Esophagus muscularis mucosa (tissue), 4 donors: ENCODE measurements around the gene GRID1. TPM values are rescaled to one million over a fixed set of nuclear protein-coding genes. Genes with fewer than 3 reads are reported as not detected.

Source experiments
- DNase-seq: peaks from one replicate; pipeline ENCODE4 v3.0.0-alpha.2; 2017; ENCODE audit errors: extremely low spot score
- H3K27ac ChIP-seq, 4 donors: fragments of 200-600 bp; sonication (generic); replicated peaks in 1 of 4; 1 replicate in 3 of 4; 2 replicates in 1 of 4; pipeline ENCODE4 v1.5.1; 2016 to 2019; ENCODE audit warnings: mild to moderate bottlenecking in 1 of 4
- H3K27me3 ChIP-seq, 4 donors: fragments of 200-600 bp; sonication (generic); one replicate each; pipeline versions ENCODE4 v1.5.1 to v1.6.0; 2016 to 2019
- H3K36me3 ChIP-seq, 4 donors: fragments of 200-600 bp; sonication (generic); one replicate each; pipeline ENCODE4 v1.5.1; 2016 to 2019
- H3K4me1 ChIP-seq, 4 donors: fragments of 200-600 bp; sonication (generic); one replicate each; pipeline ENCODE4 v1.5.1; 2016 to 2019
- H3K4me3 ChIP-seq, 4 donors: fragments of 200-600 bp; sonication (generic); 1 replicate in 2 of 4; 2 replicates in 2 of 4; pipeline ENCODE4 v1.5.1; 2016 to 2019; ENCODE audit warnings: mild to moderate bottlenecking in 4 of 4, moderate library complexity in 1 of 4
- H3K9me3 ChIP-seq, 4 donors: fragments of 200-600 bp; sonication (generic); 1 replicate in 3 of 4; 2 replicates in 1 of 4; pipeline ENCODE4 v1.5.1; 2016 to 2019
- CTCF ChIP-seq, 3 experiments: fragments of 200-600 bp in 2 of 3; fragments of 450-650 bp in 1 of 3; sonication (generic) in 2 of 3; IDR thresholded peaks; one replicate each; pipeline ENCODE4 v1.5.1; 2017 to 2019; ENCODE audit warnings: antibody characterized with exemption in 3 of 3, mild to moderate bottlenecking in 2 of 3, moderate library complexity in 1 of 3
- EP300 ChIP-seq: sonication (generic); formaldehyde crosslinking; IDR thresholded peaks from one replicate; pipeline ENCODE4 v1.6.1; 2017; ENCODE audit warnings: antibody characterized with exemption
- POLR2A ChIP-seq: fragments of 450-650 bp; IDR thresholded peaks from one replicate; pipeline ENCODE4 v1.6.1; 2017; ENCODE audit warnings: antibody characterized with exemption, moderate library complexity, mild to moderate bottlenecking, low read depth
- POLR2AphosphoS5 ChIP-seq, 2 donors: sonication (generic); formaldehyde crosslinking; IDR thresholded peaks; one replicate each; pipeline ENCODE4 v1.6.1; 2017; ENCODE audit warnings: antibody characterized with exemption in 2 of 2
- WGBS: methylation state at CpG from one replicate; pipeline ENCODE4 v1.1.5; 2018; 5-methylcytosine and 5-hydroxymethylcytosine counted together
- intact Hi-C: fragments of 100-400 bp; cut with DNase I; formaldehyde crosslinking; loops from one replicate; pipeline ENCODE4 v1.15.1; 2023
- total RNA-seq, 4 donors: library from RNA; depleted of rRNA; stranded (reverse); fragments of >200 nt; gene quantifications; one replicate each; pipeline versions ENCODE4 v1.1.0 to v1.2.1, GENCODE V29; 2016

Gene GRID1
- total RNA-seq, 4 donors from 2014 or later, result under 0.01 to 1.3 (median 1.1) TPM

- intact Hi-C loops, result no loop called here
- DNase-seq, result no peak
- no peak for TF ChIP-seq EP300
- TF ChIP-seq POLR2AphosphoS5 (IDR thresholded peaks at IDR 0.05), result no peak
- no peak for TF ChIP-seq POLR2A
- no peak for TF ChIP-seq CTCF (IDR thresholded peaks at IDR 0.05)
- WGBS, result 64% methylated on average over 2 of the region's 2 CpGs
- Histone ChIP-seq H3K4me3 (no peak overlapping the region), H3K36me3 (no peaks in the 10 kb centered on the region), H3K4me1 (no peaks in the 10 kb centered on the region), H3K27ac (no peak overlapping the region), H3K27me3 (peaks cover 0 to 3% (median 0%) of the 10 kb centered on the region in 4 donors), H3K9me3 (no peaks in the 10 kb centered on the region)
These were observed 711.2 kb downstream of the GRID1 start for GRCh38 chr10:85655411-85655810.

- Histone ChIP-seq H3K36me3 (no peaks in the 10 kb centered on the region), H3K27me3 (no peaks in the 10 kb centered on the region), H3K27ac (no peak overlapping the region), H3K9me3 (no peaks in the 10 kb centered on the region), H3K4me3 (no peak overlapping the region), H3K4me1 (no peaks in the 10 kb centered on the region)
- intact Hi-C loops, result no loop called here
- WGBS, result 34% methylated on average over 2 of the region's 2 CpGs
- TF ChIP-seq CTCF (IDR thresholded peaks at IDR 0.05), result no peak
- no peak for TF ChIP-seq POLR2AphosphoS5 (IDR thresholded peaks at IDR 0.05)
- no peak for TF ChIP-seq POLR2A
- TF ChIP-seq EP300, result no peak
- DNase-seq, result no peak
These were observed 715.1 kb downstream of the GRID1 start for GRCh38 chr10:85651497-85651882.

GRCh38 chr10:85650791-85651496 lies 715.7 kb downstream of the GRID1 start:
- Histone ChIP-seq H3K27me3 (no peaks in the 10 kb centered on the region), H3K9me3 (no peaks in the 10 kb centered on the region), H3K4me1 (peaks cover 0 to under 1% (median 0%) of the 10 kb centered on the region in 4 donors), H3K36me3 (no peaks in the 10 kb centered on the region), H3K27ac (no peak overlapping the region), H3K4me3 (no peak overlapping the region)
- WGBS, result 89% methylated on average over 1 of the region's 1 CpG
- no peak for DNase-seq
- TF ChIP-seq CTCF (IDR thresholded peaks at IDR 0.05) (no peak), POLR2AphosphoS5 (IDR thresholded peaks at IDR 0.05) (no peak)
- intact Hi-C loops, result no loop called here

GRCh38 chr10:85649461-85649860 lies 717.1 kb downstream of the GRID1 start:
- no peak for TF ChIP-seq EP300
- no peak for TF ChIP-seq POLR2A
- no peak for TF ChIP-seq CTCF (IDR thresholded peaks at IDR 0.05)
- TF ChIP-seq POLR2AphosphoS5 (IDR thresholded peaks at IDR 0.05), result no peak
- DNase-seq, result no peak
- intact Hi-C loops, result no loop called here
- Histone ChIP-seq H3K27ac (no peak overlapping the region), H3K4me3 (no peak overlapping the region), H3K27me3 (no peaks in the 10 kb centered on the region), H3K9me3 (no peaks in the 10 kb centered on the region), H3K4me1 (peaks cover 0 to 9% (median 0%) of the 10 kb centered on the region in 4 donors), H3K36me3 (no peaks in the 10 kb centered on the region)
- 26% methylated on average over 4 of the region's 4 CpGs for WGBS

GRCh38 chr10:85648279-85648754 lies 718.3 kb downstream of the GRID1 start:
- Histone ChIP-seq H3K4me3 (no peak overlapping the region), H3K36me3 (no peaks in the 10 kb centered on the region), H3K27me3 (no peaks in the 10 kb centered on the region), H3K27ac (peak overlapping the region in 3 of 4 donors; percentile 12 to 20 (median 14)), H3K4me1 (peaks cover 0 to 9% (median 0%) of the 10 kb centered on the region in 4 donors), H3K9me3 (no peaks in the 10 kb centered on the region)
- TF ChIP-seq POLR2AphosphoS5 (IDR thresholded peaks at IDR 0.05), result no peak
- TF ChIP-seq POLR2A, result no peak
- no peak for TF ChIP-seq CTCF (IDR thresholded peaks at IDR 0.05)
- no peak for TF ChIP-seq EP300
- intact Hi-C loops, result no loop called here
- WGBS, result 77% methylated on average over 6 of the region's 6 CpGs
- DNase-seq, result no peak
